Neural cell (in vitro differentiated cells): Measurements from ENCODE around the gene EVA1A. TPM values are rescaled to one million over a fixed set of nuclear protein-coding genes. Genes with fewer than 3 reads are reported as not detected.

Experiments used
- H2AFZ ChIP-seq: fragments of 200-600, 300-800 bp; sonication (generic), shearing (Covaris generic); 2 replicates; pipeline ENCODE4 v1.6.0; 2014; ENCODE audit warnings: low read depth, mild to moderate bottlenecking, antibody characterized with exemption, low read length, moderate library complexity
- H3F3A ChIP-seq: fragments of 200-600 bp; shearing (Covaris generic); 2 replicates; pipeline ENCODE4 v1.6.1; 2016; ENCODE audit warnings: mild to moderate bottlenecking, moderate library complexity, mixed read lengths, antibody characterized with exemption, low read length; ENCODE audit not compliant: insufficient read depth, poor library complexity, severe bottlenecking
- H3K27ac ChIP-seq: fragments of 200-600, 300-800 bp; sonication (generic), shearing (Covaris generic); 2 replicates; pipeline ENCODE4 v1.5.1; 2014; ENCODE audit warnings: mild to moderate bottlenecking, low read length, moderate library complexity
- H3K27me3 ChIP-seq: fragments of 300-800, 200-600 bp; sonication (generic), shearing (Covaris generic); 2 replicates; pipeline ENCODE4 v1.6.0; 2014; ENCODE audit warnings: mild to moderate bottlenecking, low read depth, low read length, moderate library complexity; ENCODE audit not compliant: insufficient read depth
- H3K36me3 ChIP-seq: fragments of 300-800, 200-600 bp; sonication (generic), shearing (Covaris generic); 2 replicates; pipeline ENCODE4 v1.5.1; 2014; ENCODE audit warnings: mild to moderate bottlenecking, antibody characterized with exemption, low read length, moderate library complexity; ENCODE audit not compliant: insufficient read depth
- H3K4me2 ChIP-seq: fragments of 300-800, 200-600 bp; sonication (generic), shearing (Covaris generic); 2 replicates; pipeline ENCODE4 v1.6.0; 2014; ENCODE audit warnings: mild to moderate bottlenecking, low read length
- H3K4me3 ChIP-seq: fragments of 300-800, 200-600 bp; sonication (generic), shearing (Covaris generic); 2 replicates; pipeline ENCODE4 v1.5.1; 2014; ENCODE audit warnings: mild to moderate bottlenecking, low read length, moderate library complexity
- H3K79me2 ChIP-seq: fragments of 200-600 bp; shearing (Covaris generic); replicated peaks from 2 replicates; pipeline ENCODE4 v1.6.0; 2014; ENCODE audit warnings: mild to moderate bottlenecking, low read length, moderate library complexity; ENCODE audit not compliant: insufficient read depth
- H3K9ac ChIP-seq: fragments of 300-800, 200-600 bp; sonication (generic), shearing (Covaris generic); 2 replicates; pipeline ENCODE4 v1.6.1; 2016; ENCODE audit warnings: mild to moderate bottlenecking, low read length, mixed read lengths
- H3K9me2 ChIP-seq: fragments of 200-600 bp; shearing (Covaris generic); 2 replicates; pipeline ENCODE4 v1.6.1; 2016; ENCODE audit warnings: mild to moderate bottlenecking, low read length, mixed read lengths; ENCODE audit not compliant: insufficient read depth
- H3K9me3 ChIP-seq: fragments of 200-600, 300-800 bp; sonication (generic), shearing (Covaris generic); 2 replicates; pipeline ENCODE4 v1.6.1; 2016; ENCODE audit warnings: mild to moderate bottlenecking, mixed run types, low read length, moderate library complexity, mixed read lengths
- H4K20me1 ChIP-seq: fragments of 200-600 bp; shearing (Covaris generic); 2 replicates; pipeline ENCODE4 v1.6.1; 2016; ENCODE audit warnings: mild to moderate bottlenecking, mixed run types; ENCODE audit not compliant: insufficient read depth
- CTCF ChIP-seq: fragments of 450-650 bp; IDR thresholded peaks from 2 replicates; pipeline ENCODE4 v1.5.1; 2014; ENCODE audit warnings: antibody characterized with exemption, mild to moderate bottlenecking, moderate library complexity; ENCODE audit not compliant: poor library complexity, severe bottlenecking
- EP300 ChIP-seq: fragments of 450-650 bp; conservative IDR thresholded peaks from 2 replicates; pipeline ENCODE4 v1.6.1; 2014; ENCODE audit warnings: antibody characterized with exemption, mild to moderate bottlenecking, moderate library complexity; ENCODE audit not compliant: poor library complexity, severe bottlenecking
- EZH2 ChIP-seq: fragments of 200-600, 300-800 bp; shearing (Covaris generic), sonication (generic); IDR thresholded peaks from 2 replicates; pipeline ENCODE4 v1.6.1; 2014; ENCODE audit warnings: antibody characterized with exemption, low read length, borderline replicate concordance, mild to moderate bottlenecking; ENCODE audit not compliant: insufficient read depth, poor library complexity, severe bottlenecking
- MXI1 ChIP-seq: fragments of 450-650 bp; conservative IDR thresholded peaks from 2 replicates; pipeline ENCODE4 v1.6.1; 2014; ENCODE audit warnings: antibody characterized with exemption, mild to moderate bottlenecking; ENCODE audit not compliant: poor library complexity, severe bottlenecking
- POLR2AphosphoS5 ChIP-seq: IDR thresholded peaks from 2 replicates; pipeline ENCODE4 v1.6.1; 2012
- RAD21 ChIP-seq: fragments of 450-650 bp; conservative IDR thresholded peaks from 2 replicates; pipeline ENCODE4 v1.6.1; 2014; ENCODE audit warnings: antibody characterized with exemption, mild to moderate bottlenecking, moderate library complexity
- REST ChIP-seq: IDR thresholded peaks from 2 replicates; pipeline ENCODE4 v1.6.1; 2012; ENCODE audit warnings: borderline replicate concordance
- SMC3 ChIP-seq: fragments of 450-650 bp; conservative IDR thresholded peaks from 2 replicates; pipeline ENCODE4 v1.6.1; 2014; ENCODE audit warnings: antibody characterized with exemption, mild to moderate bottlenecking, moderate library complexity; ENCODE audit not compliant: poor library complexity
- TAF1 ChIP-seq: IDR thresholded peaks from 2 replicates; pipeline ENCODE4 v1.6.1; 2012; ENCODE audit warnings: low read depth
- polyA plus RNA-seq: library from polyadenylated mRNA; depleted of rRNA; stranded (reverse); fragments of >200 nt; gene quantifications from 2 replicates; pipeline ENCODE4 v1.2.3, GENCODE V29; 2014

EVA1A gene
- polyA plus RNA-seq, 1 donor from 2014 or later: not detected

GRCh38 chr2:75456825-75457224 is 103.9 kb downstream of the EVA1A start:
- no peaks in the 10 kb centered on the region for H3K9me3 ChIP-seq
- H3K4me3 ChIP-seq: no peak overlapping the region
- no peak overlapping the region for H3K27ac ChIP-seq
- no peaks in the 10 kb centered on the region for H3K9me2 ChIP-seq
- TF ChIP-seq TAF1 (no peak), POLR2AphosphoS5 (no peak), REST (no peak), MXI1 (no peak), EZH2 (no peak), SMC3 (no peak), RAD21 (no peak), CTCF (no peak), EP300 (no peak)
- H3F3A ChIP-seq: no peaks in the 10 kb centered on the region
- H3K36me3 ChIP-seq: no peaks in the 10 kb centered on the region
- no peak overlapping the region for H2AFZ ChIP-seq
- H3K4me2 ChIP-seq: no peak overlapping the region
- no peaks in the 10 kb centered on the region for H4K20me1 ChIP-seq
- H3K9ac ChIP-seq: no peak overlapping the region
- H3K79me2 ChIP-seq: no peaks in the 10 kb centered on the region
- no peaks in the 10 kb centered on the region for H3K27me3 ChIP-seq

- H3K4me2 ChIP-seq: no peak overlapping the region
- no peak overlapping the region for H2AFZ ChIP-seq
- no peaks in the 10 kb centered on the region for H3K36me3 ChIP-seq
- TF ChIP-seq MXI1: no peak
- TF ChIP-seq REST: no peak
- no peak for TF ChIP-seq RAD21
- no peak for TF ChIP-seq EP300
- no peak for TF ChIP-seq CTCF
- no peak for TF ChIP-seq POLR2AphosphoS5
- no peak for TF ChIP-seq SMC3
- no peak overlapping the region for H3K4me3 ChIP-seq
- H3K27me3 ChIP-seq: no peaks in the 10 kb centered on the region
- H4K20me1 ChIP-seq: no peaks in the 10 kb centered on the region
- H3K9me2 ChIP-seq: no peaks in the 10 kb centered on the region
- no peaks in the 10 kb centered on the region for H3K9me3 ChIP-seq
- H3K9ac ChIP-seq: no peak overlapping the region
- H3K79me2 ChIP-seq: no peaks in the 10 kb centered on the region
- no peaks in the 10 kb centered on the region for H3F3A ChIP-seq
- H3K27ac ChIP-seq: no peak overlapping the region
Measured at GRCh38 chr2:75456111-75456510, 104.6 kb downstream of the EVA1A start.
